Natural killer cell treated with Interleukin-12 subunit alpha and Interleukin-12 subunit beta and Interleukin-15 and Interleukin-18, amount 100 ng/mL, for 72 hours (primary cell): ENCODE results near the gene MAPK8. TPM values are rescaled to one million over a fixed set of nuclear protein-coding genes. Genes with fewer than 3 reads are reported as not detected.
"Not testable (repeated sequence)": the region's sequence is repeated elsewhere in the genome, so short reads cannot be mapped to it uniquely, and the experiment has no call there.

Source experiments
- ATAC-seq, 2 donors: fragments of 150-1000 bp; cut with Tn5 transposase in 1 of 2; sonication (Bioruptor Pico), chemical (Tn5 transposase) in 1 of 2; 2 replicates each; pipeline ENCODE4 v1.10.0; 2021
- DNase-seq: peaks from one replicate; pipeline ENCODE4 v3.0.0; 2022; ENCODE audit warnings: low spot score
- H3K27ac Mint-ChIP-seq, 2 donors: 1 replicate in 1 of 2; 2 replicates in 1 of 2; pipeline ENCODE4 v1.8.0; 2022; ENCODE audit warnings: mixed read lengths in 2 of 2, mild to moderate bottlenecking in 1 of 2, moderate library complexity in 1 of 2
- H3K27me3 Mint-ChIP-seq, 2 donors: 1 replicate in 1 of 2; 2 replicates in 1 of 2; pipeline ENCODE4 v1.8.0; 2022; ENCODE audit warnings: mixed read lengths in 2 of 2
- H3K36me3 Mint-ChIP-seq: one replicate; pipeline ENCODE4 v1.8.0; 2022; ENCODE audit warnings: mixed read lengths
- H3K4me1 Mint-ChIP-seq, 2 donors: 1 replicate in 1 of 2; 2 replicates in 1 of 2; pipeline ENCODE4 v1.8.0; 2022; ENCODE audit warnings: low read depth in 2 of 2, mixed read lengths in 2 of 2, mild to moderate bottlenecking in 1 of 2
- H3K4me3 Mint-ChIP-seq: one replicate; pipeline ENCODE4 v1.8.0; 2022; ENCODE audit warnings: mixed read lengths
- H3K9me3 Mint-ChIP-seq: 2 replicates; pipeline ENCODE4 v1.8.0; 2022; ENCODE audit warnings: mixed read lengths
- total RNA-seq, 2 donors: library from RNA; stranded (reverse); gene quantifications; one replicate each; pipeline ENCODE4 v1.2.3, GENCODE V29; 2022

The MAPK8 gene
- total RNA-seq: 10 to 100 TPM; 43.1 to 79.9 TPM

DNA sequence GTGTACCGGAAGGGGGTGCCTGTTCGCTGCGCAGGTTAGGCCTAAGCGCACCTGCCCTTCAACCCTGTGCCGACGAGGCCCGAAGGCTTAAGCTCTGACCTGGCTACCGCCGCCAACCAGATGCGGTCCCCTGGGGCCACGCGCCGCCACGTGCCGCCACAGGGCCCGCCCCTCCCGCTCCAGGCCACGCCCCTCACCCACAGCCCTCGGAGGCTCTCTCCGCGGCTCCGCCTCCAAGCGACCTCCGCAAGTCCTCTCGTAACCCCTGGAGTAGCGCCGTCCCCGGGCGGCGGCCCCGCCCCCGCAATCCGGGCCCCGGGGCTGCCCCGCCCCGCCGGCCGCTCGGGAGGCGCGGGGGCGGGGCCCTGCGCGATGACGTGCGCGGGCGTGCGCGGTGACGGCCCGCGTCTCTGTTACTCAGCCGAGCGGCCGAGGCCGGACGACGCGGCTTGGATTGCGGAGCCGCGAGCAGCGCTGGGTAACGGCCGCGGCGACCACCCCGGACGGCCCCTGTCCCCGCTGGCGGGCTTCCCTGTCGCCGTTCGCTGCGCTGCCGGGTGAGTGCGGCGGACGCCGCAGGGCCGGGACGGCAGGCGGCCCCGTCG lies at the start of gene MAPK8:
Gene MAPK8, plus strand, starts transcription at position 413 of the 605 bp plus-strand sequence. CDS start 94,984 bp downstream, outside the sequence.
- Mint-ChIP-seq H3K4me1 (peaks cover 13 to 30% of the 10 kb centered on the region in 2 donors), H3K9me3 (no peaks in the 10 kb centered on the region), H3K36me3 (peaks cover 5% of the 10 kb centered on the region), H3K4me3 (peak within 1 kb of the TSS; percentile 92), H3K27ac (peak within 1 kb of the TSS; percentile 76 to 81), H3K27me3 (no peaks in the 10 kb centered on the region)
- peak; percentile 96 for DNase-seq
- ATAC-seq: peak; percentile 95 to 97

DNA sequence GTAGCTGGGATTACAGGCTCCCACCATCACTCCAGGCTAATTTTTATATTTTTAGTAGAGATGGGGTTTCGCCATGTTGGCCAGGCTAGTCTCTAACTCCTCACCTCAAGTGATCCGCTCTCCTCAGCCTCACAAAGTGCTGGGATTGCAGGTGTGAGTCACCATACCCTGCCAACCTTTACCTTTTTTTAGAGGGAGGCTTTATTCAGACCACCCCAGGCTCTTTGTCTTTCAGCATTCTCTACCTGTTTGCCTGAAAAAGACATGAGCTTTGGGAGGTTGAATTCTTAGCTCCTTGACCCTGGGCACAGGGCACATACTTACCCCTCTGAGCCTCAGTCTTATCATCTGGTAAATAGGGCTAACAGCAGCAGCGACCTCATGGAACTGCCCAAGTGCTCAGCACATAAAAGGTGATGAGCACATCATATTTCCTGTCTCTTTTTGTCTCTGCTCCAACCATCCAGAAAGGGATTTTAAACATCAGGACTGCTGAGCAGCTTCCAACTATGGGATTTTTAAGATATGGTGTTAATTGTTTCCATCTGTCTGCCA lies 49.0 kb upstream of the MAPK8 start:
- H3K27ac Mint-ChIP-seq: no peak overlapping the region
- no peaks in the 10 kb centered on the region for H3K36me3 Mint-ChIP-seq
- DNase-seq: no peak
- no peaks in the 10 kb centered on the region for H3K9me3 Mint-ChIP-seq
- ATAC-seq: no peak
- no peaks in the 10 kb centered on the region for H3K4me1 Mint-ChIP-seq
- H3K27me3 Mint-ChIP-seq: peaks cover 24 to 41% of the 10 kb centered on the region in 2 donors
- H3K4me3 Mint-ChIP-seq: no peak overlapping the region

DNA sequence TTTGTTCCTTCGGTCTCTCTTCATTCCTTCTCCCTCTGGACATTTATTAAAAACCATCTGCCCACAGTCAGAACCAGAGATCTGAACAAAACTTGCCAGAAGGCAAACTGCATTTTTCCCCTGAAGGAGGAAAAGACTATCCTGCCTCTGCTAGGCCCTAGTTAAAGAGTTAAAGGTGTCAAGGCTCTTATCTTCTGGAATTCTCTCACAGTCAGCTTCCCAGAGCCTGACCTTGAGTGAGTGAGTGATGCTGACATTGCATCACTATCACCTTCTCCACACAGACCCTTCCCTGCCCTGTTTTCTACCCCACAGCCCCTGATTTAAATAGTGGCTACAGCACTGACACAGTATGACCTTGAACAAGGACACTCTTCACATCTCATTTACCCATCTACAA lies 48.4 kb upstream of the MAPK8 start:
- Mint-ChIP-seq H3K27ac (no peak overlapping the region), H3K36me3 (no peaks in the 10 kb centered on the region), H3K27me3 (peaks cover 24 to 44% of the 10 kb centered on the region in 2 donors), H3K4me1 (no peaks in the 10 kb centered on the region), H3K4me3 (no peak overlapping the region), H3K9me3 (no peaks in the 10 kb centered on the region)
- ATAC-seq (no peak), DNase-seq (no peak)

DNA sequence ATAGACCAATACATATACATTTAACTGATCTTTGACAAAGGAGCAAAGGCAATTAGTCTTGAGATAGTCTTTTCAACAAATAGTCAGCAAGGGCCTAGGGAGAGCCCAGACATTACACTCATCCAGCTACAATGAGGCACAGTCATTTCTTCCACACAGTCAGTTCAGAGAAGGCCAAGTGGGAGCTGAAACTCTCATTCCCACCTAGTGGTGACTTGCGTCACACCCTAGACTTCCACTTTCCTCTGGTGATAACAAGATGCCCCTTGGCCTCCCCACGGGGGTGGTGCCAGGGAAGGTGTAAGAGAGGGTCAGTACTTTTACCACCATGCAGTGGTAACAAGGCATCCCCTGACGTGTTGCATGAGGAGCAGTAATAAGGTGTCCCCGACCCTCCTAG lies 39.9 kb upstream of the MAPK8 start:
- H3K9me3 Mint-ChIP-seq: no peaks in the 10 kb centered on the region
- no peak overlapping the region for H3K4me3 Mint-ChIP-seq
- ATAC-seq (peak; percentile 40 to 57), DNase-seq (no peak)
- H3K36me3 Mint-ChIP-seq: no peaks in the 10 kb centered on the region
- no peaks in the 10 kb centered on the region for H3K4me1 Mint-ChIP-seq
- no peak overlapping the region for H3K27ac Mint-ChIP-seq
- H3K27me3 Mint-ChIP-seq: peaks cover 28 to 54% of the 10 kb centered on the region in 2 donors

DNA sequence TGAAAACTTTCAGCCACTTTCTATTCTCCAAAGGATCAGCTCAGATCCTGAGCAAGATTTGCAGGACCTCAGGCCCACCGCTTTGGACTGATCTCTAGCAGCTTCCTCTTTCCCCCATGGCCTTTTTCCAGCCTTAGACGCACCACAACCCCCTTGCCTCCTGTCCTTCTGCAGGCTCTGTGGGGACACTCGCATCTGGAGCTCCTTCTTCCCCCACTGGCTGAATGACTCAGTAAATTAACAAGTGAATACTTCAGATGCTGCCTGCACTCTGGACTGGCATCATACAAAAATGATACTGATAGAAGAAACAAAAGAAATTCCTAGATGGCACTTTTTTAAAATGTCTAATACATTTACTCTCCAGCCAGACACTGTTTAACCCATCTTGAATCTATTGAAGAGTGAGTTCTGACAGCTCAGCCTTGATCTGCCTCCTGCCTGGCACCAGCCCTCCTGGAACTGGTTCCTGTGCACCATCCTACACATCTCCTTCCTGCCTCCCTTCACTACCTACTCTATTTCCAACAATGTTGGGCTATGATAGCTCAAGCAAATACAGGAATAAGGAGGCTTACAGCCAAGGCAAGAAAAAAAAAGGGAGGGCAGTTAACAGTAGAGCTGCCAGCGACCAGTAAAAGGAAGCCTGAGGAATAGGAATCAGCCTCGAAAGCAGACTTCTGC lies 35.3 kb upstream of the MAPK8 start:
- DNase-seq: no peak
- H3K4me3 Mint-ChIP-seq: no peak overlapping the region
- peaks cover 25 to 30% of the 10 kb centered on the region in 2 donors for H3K27me3 Mint-ChIP-seq
- ATAC-seq: no peak
- no peak overlapping the region for H3K27ac Mint-ChIP-seq
- H3K9me3 Mint-ChIP-seq: no peaks in the 10 kb centered on the region
- no peaks in the 10 kb centered on the region for H3K4me1 Mint-ChIP-seq
- H3K36me3 Mint-ChIP-seq: no peaks in the 10 kb centered on the region

DNA sequence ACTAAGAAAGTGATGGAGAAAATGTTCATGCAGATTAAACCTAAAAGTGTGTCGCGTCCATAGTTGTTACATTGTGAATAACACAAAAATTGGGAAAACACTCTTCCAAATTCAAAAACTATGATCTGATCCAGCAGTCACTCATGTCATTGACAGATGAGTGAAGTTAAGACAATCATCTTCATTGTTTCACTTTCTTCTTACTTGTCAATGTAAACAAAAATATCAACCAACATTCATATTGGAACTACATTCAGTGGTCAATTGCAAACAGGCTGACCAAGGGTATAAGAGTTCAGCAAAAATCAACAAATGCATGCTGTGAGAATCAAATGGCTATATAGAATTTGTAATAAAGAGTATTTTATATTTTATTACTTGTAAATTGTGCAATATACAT lies 33.8 kb upstream of the MAPK8 start:
- no peak overlapping the region for H3K4me3 Mint-ChIP-seq
- H3K36me3 Mint-ChIP-seq: no peaks in the 10 kb centered on the region
- DNase-seq: no peak
- no peak for ATAC-seq
- H3K9me3 Mint-ChIP-seq: no peaks in the 10 kb centered on the region
- H3K4me1 Mint-ChIP-seq: no peaks in the 10 kb centered on the region
- peaks cover 16 to 18% of the 10 kb centered on the region in 2 donors for H3K27me3 Mint-ChIP-seq
- H3K27ac Mint-ChIP-seq: no peak overlapping the region

DNA sequence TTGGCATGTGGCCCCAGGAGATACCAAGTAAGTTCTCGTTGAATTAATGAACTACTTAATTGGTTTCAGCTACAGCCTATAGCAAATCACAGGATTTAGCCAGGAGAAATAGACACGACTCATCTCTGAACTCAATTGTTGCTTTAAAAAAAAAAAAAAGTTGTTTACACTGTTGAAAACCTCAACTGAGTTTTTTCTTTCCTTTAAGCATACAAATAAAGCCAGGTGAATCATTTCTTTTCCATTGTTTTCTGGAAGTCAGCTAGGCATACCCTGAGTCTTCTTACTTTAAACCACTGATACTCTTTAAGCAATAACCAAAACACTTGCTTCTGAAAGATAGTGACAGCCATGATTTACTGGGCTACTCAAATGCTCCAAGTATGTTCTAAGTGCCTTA lies 32.7 kb upstream of the MAPK8 start:
- Mint-ChIP-seq H3K4me1 (no peaks in the 10 kb centered on the region), H3K27me3 (peaks cover 12 to 19% of the 10 kb centered on the region in 2 donors), H3K4me3 (no peak overlapping the region), H3K9me3 (no peaks in the 10 kb centered on the region), H3K27ac (no peak overlapping the region), H3K36me3 (no peaks in the 10 kb centered on the region)
- ATAC-seq (no peak), DNase-seq (no peak)

DNA sequence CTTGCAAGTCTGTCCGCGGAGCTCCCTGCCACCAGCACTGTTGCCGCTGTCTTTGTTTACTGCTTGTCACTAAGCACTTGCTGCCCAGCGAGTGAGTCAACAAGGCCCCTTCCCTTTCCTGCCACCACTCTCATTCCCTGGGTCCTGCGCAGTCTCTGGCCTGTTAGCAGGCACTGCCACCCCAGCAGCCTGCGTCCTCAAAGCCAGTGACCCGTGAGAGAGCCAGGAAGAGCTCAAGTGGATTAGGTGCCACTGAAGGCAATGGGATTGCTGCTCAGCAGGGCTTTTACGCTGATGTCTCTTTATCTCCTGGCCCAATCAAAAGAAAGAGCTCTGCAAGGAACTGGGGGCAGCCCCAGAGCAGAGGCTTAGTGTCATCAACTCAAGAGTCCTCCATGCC lies 31.8 kb upstream of the MAPK8 start, which contains the start of gene FRMPD2:
Gene FRMPD2, minus strand, starts transcription at position 61 of the 400 bp plus-strand sequence. CDS start 129 bp downstream, outside the sequence.
- Mint-ChIP-seq H3K9me3 (no peaks in the 10 kb centered on the region), H3K36me3 (no peaks in the 10 kb centered on the region), H3K4me3 (no peak within 1 kb of the TSS), H3K27ac (no peak within 1 kb of the TSS), H3K4me1 (no peaks in the 10 kb centered on the region), H3K27me3 (peaks cover 11 to 21% of the 10 kb centered on the region in 2 donors)
- no peak for ATAC-seq
- DNase-seq: no peak

DNA sequence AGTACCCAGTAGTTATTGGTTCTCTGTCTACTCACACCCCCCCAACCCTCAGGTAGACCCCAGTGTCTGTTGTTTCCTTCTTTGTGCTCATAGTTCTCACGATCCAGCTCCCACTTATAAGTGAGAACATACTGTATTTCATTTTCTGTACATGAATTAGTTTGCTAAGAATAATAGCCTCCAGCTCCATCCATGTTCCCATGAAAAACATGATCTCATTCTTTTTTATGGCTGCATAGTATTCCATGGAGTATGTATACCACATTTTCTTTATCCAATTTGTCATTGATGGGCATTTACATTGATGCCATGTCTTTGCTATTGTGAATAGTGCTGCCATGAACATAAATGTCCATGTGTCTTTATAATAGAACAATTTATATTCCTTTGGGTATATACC lies 29.4 kb upstream of the MAPK8 start:
- H3K4me3 Mint-ChIP-seq: no peak overlapping the region
- peaks cover 6% of the 10 kb centered on the region for H3K36me3 Mint-ChIP-seq
- H3K27me3 Mint-ChIP-seq: peaks cover 10 to 15% of the 10 kb centered on the region in 2 donors
- peaks cover 4% of the 10 kb centered on the region for H3K9me3 Mint-ChIP-seq
- no peak overlapping the region for H3K27ac Mint-ChIP-seq
- ATAC-seq: no peak
- no peaks in the 10 kb centered on the region for H3K4me1 Mint-ChIP-seq
- DNase-seq: no peak

DNA sequence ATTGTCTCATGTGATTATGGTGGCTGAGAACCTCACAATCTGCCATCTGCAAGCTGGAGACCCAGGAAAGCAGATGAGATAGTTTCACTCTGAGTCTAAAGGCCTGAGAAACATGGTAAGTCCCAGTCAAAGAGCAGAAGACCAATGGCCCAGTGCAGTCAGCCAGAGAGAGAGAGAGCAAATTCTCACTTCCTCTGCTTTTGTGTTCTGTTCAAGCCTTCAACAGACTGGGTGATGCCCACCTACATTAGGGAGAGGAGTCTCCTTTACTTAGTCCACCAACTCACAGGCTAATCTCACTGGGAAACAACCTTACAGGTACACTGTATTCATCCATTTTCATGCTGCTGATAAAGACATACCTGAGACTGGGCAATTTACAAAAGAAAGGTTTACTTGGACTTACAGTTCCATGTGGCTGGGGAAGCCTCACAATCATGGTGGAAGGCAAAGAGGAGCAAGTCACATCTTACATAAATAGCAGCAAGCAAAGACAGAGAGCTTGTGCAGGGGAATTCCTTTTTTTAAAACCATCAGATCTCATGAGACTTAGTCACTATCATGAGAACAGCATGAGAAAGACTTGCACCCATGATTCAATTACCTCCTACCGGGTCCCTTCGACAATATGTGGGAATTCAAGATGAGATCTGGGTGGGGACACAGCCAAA lies 27.3 kb upstream of the MAPK8 start:
- Mint-ChIP-seq H3K9me3 (peaks cover 10% of the 10 kb centered on the region), H3K27me3 (peaks cover 10 to 21% of the 10 kb centered on the region in 2 donors), H3K36me3 (peaks cover 6% of the 10 kb centered on the region), H3K4me1 (no peaks in the 10 kb centered on the region), H3K4me3 (no peak overlapping the region), H3K27ac (no peak overlapping the region)
- ATAC-seq (no peak), DNase-seq (no peak)

DNA sequence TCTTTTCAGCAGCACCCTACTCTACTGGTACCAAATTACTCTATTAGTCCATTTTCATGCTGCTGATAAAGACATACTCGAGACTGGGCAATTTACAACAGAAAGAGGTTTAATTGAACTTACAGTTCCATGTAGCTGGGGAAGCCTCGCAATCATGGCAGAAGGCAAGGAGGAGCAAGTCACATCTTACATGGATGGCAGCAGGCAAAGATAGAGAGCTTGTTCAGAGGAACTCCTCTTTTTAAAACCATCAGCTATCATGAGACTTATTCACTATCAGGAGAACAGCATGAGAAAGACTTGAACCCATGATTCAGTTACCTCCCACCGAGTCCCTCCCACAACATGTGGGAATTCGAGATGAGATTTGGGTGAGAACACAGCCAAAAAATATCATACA lies 24.8 kb upstream of the MAPK8 start:
- not testable (repeated sequence) for H3K9me3 Mint-ChIP-seq, H3K4me1 Mint-ChIP-seq, H3K4me3 Mint-ChIP-seq, ATAC-seq, H3K36me3 Mint-ChIP-seq, H3K27ac Mint-ChIP-seq, DNase-seq
- peaks cover 31 to 33% of the 10 kb centered on the region in 2 donors for H3K27me3 Mint-ChIP-seq

DNA sequence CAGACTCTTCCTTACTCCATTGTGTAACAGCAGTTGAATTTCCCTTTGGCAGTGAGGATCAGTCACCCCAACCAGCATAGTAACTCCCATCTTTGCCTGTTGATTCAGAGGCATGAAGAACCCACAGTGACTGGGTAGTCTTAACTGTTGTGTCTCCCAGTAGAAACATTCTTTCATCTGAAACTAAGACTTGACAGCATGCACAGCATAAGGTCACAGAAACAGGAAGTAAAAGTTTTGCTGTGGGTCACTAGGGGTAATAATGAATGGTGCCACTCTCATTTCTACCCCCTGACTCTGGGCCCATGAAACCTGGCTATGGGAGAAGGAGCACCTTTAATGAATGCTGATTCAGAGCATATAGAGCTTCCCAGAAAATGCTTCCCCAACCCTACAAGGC lies 23.6 kb upstream of the MAPK8 start:
- Mint-ChIP-seq H3K9me3 (peaks cover 10% of the 10 kb centered on the region), H3K4me3 (no peak overlapping the region), H3K36me3 (peaks cover 6% of the 10 kb centered on the region), H3K27me3 (peaks cover 38 to 39% of the 10 kb centered on the region in 2 donors), H3K27ac (no peak overlapping the region), H3K4me1 (peaks cover 0 to 5% of the 10 kb centered on the region in 2 donors)
- DNase-seq (no peak), ATAC-seq (no peak)

DNA sequence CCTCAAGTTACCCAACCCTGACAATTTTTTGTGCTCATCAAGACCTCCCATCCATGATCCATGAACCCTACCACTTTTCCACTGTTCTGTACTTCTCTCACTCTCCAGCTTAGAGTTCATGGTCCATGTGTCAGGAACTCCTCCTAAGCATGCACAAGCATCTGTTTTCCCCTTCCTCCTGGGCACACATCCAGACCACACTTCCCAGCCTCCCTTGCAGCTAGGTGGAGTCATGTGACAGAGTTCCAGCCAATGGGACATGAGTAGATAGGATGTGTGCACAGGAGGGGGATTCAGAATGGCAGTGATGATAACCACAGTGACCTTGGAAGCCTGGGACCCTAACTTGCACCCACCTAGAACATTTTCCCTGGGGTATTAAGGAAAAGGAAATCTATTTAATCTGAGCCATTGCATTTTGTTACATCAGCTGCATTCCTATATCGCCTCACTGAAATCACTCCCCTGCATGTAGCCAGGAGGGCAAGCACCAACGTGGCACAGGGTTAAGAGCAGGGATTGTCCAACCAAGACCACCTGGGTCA lies 22.4 kb upstream of the MAPK8 start:
- Mint-ChIP-seq H3K27me3 (peaks cover 35 to 39% of the 10 kb centered on the region in 2 donors), H3K27ac (no peak overlapping the region), H3K4me3 (no peak overlapping the region), H3K36me3 (peaks cover 6% of the 10 kb centered on the region), H3K4me1 (peaks cover 0 to 5% of the 10 kb centered on the region in 2 donors), H3K9me3 (peaks cover 10% of the 10 kb centered on the region)
- ATAC-seq (no peak), DNase-seq (no peak)
